OCI-LY3 (cell line): ENCODE data around the gene TMEM91.

Experiments used
- CTCF ChIP-seq: fragments of 200-600, 300-600 bp; sonication (generic); IDR thresholded peaks from 2 replicates; pipeline ENCODE4 v1.5.1; 2014; ENCODE audit warnings: antibody characterized with exemption, low read length, low read depth
- EZH2phosphoT487 ChIP-seq: fragments of 200-600 bp; shearing (Covaris generic); IDR thresholded peaks from 2 replicates; pipeline ENCODE4 v1.6.1; 2018; ENCODE audit warnings: antibody characterized with exemption, mixed run types, low read depth

GRCh38 chr19:41363371-41363752 lies 13.0 kb upstream of the TMEM91 start:
- TF ChIP-seq CTCF (no peak), EZH2phosphoT487 (no peak)
